ENCODE results near the gene ZNF710. TPM values are rescaled to one million over a fixed set of nuclear protein-coding genes. Genes with fewer than 3 reads are reported as not detected.

The ZNF710 gene
- total and polyA plus RNA-seq, 8 donors, result 7.9 to 35.3 (median 16.1) TPM

DNA sequence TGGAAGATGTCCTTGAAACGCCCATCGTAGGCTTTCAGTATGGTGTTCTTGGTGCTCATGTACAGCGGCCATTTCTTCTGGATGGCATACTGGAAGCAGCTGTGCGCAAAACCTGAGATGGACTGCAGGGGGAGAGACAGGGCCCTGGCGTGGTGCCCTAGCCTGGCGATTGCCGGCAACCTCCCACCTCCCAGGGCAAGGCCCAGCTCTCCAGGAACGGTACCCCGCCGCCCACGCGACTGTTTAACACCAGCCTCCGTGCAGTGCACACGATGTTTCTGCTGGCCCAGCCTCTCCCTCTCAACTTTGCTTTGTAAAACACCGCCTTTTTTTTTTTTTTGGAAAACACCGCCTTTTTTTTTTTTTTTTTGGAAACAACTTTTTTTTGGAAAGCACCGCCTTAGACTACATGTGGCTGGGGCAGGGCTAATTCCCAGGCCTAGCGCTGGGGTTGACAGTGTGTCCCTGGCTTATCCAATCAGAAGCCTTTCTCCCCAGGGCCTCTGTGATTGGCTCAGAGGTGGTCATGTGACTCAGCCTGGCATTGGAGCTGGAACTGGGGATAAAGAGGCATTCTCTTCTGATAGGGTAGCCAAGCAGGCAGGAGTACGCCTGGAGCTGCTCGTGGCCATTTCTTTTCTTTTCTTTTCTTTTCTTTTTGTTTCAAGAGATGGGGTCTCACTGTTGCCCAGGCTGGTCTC lies 86.5 kb downstream of the ZNF710 start:
- Histone ChIP-seq H3K4me1 (peaks cover 0 to 15% (median 4%) of the 10 kb centered on the region in 4 donors), H3K27me3 (no peaks in the 10 kb centered on the region), H3K4me3 (no peak overlapping the region), H3K36me3 (peaks cover 65 to 90% (median 89%) of the 10 kb centered on the region in 4 donors), H3K27ac (peak overlapping the region in 1 of 5 donors; percentile 48), H3K9me3 (no peaks in the 10 kb centered on the region)
- WGBS, 5 donors, result 78 to 85% (median 82%) methylated on average over 19 to 20 of the region's 20 CpGs
- no peak for TF ChIP-seq POLR2A (IDR thresholded peaks at IDR 0.05)
- TF ChIP-seq POLR2AphosphoS5 (IDR thresholded peaks at IDR 0.05), result no peak
- TF ChIP-seq, protein P1, sequence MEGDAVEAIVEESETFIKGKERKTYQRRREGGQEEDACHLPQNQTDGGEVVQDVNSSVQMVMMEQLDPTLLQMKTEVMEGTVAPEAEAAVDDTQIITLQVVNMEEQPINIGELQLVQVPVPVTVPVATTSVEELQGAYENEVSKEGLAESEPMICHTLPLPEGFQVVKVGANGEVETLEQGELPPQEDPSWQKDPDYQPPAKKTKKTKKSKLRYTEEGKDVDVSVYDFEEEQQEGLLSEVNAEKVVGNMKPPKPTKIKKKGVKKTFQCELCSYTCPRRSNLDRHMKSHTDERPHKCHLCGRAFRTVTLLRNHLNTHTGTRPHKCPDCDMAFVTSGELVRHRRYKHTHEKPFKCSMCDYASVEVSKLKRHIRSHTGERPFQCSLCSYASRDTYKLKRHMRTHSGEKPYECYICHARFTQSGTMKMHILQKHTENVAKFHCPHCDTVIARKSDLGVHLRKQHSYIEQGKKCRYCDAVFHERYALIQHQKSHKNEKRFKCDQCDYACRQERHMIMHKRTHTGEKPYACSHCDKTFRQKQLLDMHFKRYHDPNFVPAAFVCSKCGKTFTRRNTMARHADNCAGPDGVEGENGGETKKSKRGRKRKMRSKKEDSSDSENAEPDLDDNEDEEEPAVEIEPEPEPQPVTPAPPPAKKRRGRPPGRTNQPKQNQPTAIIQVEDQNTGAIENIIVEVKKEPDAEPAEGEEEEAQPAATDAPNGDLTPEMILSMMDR (IDR thresholded peaks at IDR 0.05), result no peak
- TF ChIP-seq EP300 (IDR thresholded peaks at IDR 0.05), result no peak
- DNase-seq, result no peak
- intact Hi-C loops (cut with DNase I; ENCODE audit: low total_unique reads), result no loop called here

DNA sequence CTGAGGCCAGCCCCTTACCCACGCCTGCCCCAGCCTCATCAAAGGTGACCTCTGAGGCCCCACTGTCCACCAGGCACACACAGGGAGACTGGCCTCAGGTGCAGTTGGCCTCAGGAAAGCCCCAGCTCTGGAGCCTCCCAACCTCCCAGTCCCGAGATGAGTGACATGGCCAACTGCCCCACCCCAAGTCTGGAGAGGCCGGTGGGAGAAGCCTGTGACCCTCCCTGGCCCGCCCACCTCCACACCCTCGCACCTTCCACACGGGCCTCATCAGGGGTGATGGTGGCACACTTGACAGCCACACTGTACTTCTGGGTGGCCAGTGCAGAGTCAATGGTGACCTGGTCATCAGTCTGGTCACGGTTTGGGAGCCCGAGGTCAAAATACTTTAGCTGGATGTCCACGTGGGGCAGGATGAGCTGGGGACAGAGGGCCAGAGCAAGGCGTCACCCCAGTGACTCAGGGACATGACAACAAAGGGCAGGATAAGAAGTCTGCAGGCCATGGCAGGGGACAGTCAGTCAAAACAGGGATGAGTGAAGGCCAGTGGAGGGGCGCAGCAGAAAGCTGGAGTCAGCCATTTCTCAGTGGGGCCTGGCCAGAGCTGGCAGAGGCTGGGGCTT lies 89.2 kb downstream of the ZNF710 start:
- TF ChIP-seq EP300 (IDR thresholded peaks at IDR 0.05) (no peak), POLR2AphosphoS5 (IDR thresholded peaks at IDR 0.05) (no peak), POLR2A (IDR thresholded peaks at IDR 0.05) (no peak)
- TF ChIP-seq, protein P1 (IDR thresholded peaks at IDR 0.05), result no peak
- Histone ChIP-seq H3K36me3 (peaks cover 46 to 64% (median 62%) of the 10 kb centered on the region in 4 donors), H3K4me1 (peaks cover 6 to 35% (median 13%) of the 10 kb centered on the region in 4 donors), H3K9me3 (no peaks in the 10 kb centered on the region), H3K27ac (peak overlapping the region in 1 of 5 donors; percentile 18), H3K27me3 (no peaks in the 10 kb centered on the region), H3K4me3 (no peak overlapping the region)
- peak in 1 of 2 donors; percentile 1 for DNase-seq
- WGBS, 5 donors, result 83 to 91% (median 86%) methylated on average over 10 to 11 of the region's 11 CpGs
- intact Hi-C loops (cut with DNase I; ENCODE audit: low total_unique reads), result no loop called here

DNA sequence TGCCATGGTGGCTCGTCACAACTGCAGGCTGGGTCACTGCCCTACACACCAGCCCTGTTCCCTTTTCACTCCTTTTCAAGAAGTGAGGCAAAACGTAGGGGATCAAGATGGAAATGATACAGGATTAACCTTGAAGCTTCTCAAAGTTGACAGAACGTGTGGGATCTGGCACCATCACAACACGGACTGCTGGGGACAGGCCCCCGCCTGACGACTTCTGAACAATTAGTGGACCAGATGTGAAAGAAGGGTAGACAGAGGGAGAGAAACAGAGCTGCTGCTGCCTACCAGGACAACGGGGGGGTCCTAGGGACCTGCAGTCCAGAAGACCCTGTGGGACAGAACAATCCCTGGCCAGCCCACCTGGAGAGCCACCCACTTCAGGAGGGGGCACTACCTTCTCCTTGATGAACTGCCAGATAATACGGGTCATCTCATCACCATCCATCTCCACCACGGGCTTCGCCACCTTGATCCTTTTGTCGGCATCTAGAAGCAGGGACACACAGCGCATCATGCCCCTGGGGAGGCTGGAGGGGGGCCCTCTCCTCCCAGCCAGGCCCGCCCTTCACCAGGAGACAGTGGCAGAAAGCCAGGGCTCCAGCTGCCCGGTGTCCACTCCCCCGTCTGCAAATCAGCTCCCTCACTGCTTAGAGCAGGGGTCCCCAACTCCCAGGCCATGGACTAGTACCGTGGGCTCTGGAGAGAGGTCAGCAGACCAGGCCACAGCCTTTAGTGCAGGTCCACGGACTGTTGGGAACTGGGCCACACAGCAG lies 90.2 kb downstream of the ZNF710 start:
- Histone ChIP-seq H3K27me3 (no peaks in the 10 kb centered on the region), H3K27ac (peak overlapping the region in 1 of 5 donors; percentile 1), H3K4me1 (peaks cover 11 to 40% (median 20%) of the 10 kb centered on the region in 4 donors), H3K36me3 (peaks cover 43 to 54% (median 53%) of the 10 kb centered on the region in 4 donors), H3K4me3 (no peak overlapping the region), H3K9me3 (no peaks in the 10 kb centered on the region)
- DNase-seq, result peak in 1 of 2 donors; percentile 7
- intact Hi-C loops (cut with DNase I; ENCODE audit: low total_unique reads), result no loop called here
- WGBS, 5 donors, result 80 to 89% (median 82%) methylated on average over 14 to 17 of the region's 17 CpGs
- TF ChIP-seq, protein P1 (IDR thresholded peaks at IDR 0.05), result no peak

DNA sequence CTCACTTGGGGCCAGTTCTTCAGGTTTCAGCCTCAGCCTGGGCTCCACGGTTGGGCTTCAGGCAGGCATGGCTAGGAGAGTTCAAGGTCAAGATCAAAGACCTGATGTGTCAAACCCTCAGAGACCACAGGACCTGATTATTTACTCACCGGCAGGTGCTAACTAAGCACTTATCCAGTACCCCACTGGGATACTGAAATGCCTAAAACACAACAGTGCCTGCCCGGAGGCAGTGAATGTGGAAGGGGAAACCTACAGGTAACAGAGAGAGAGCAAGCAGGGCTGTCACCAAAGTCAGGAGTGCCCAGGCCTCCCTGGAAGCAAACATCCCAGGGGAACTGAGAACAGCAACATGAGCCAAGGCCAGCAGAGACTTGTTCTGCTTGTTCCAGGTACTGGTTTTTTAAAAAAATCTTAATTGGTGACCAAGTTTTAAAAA lies 94.4 kb downstream of the ZNF710 start:
- H3K4me3 ChIP-seq, result no peak overlapping the region

More for the DNA sequence above, 94.4 kb downstream of the ZNF710 start:
- DNase-seq, result peak; percentile 70 to 72
- intact Hi-C loops (cut with DNase I; ENCODE audit: low total_unique reads), result no loop called here
- no peaks in the 10 kb centered on the region for H3K27me3 ChIP-seq
- WGBS, 5 donors, result 15 to 50% (median 24%) methylated on average over 3 of the region's 3 CpGs
- H3K4me1 ChIP-seq, result peaks cover 40 to 82% (median 56%) of the 10 kb centered on the region in 4 donors
- H3K9me3 ChIP-seq, result no peaks in the 10 kb centered on the region
- TF ChIP-seq, protein P1 (IDR thresholded peaks at IDR 0.05), result no peak
- no peak for TF ChIP-seq EP300 (IDR thresholded peaks at IDR 0.05)
- no peak for TF ChIP-seq POLR2A (IDR thresholded peaks at IDR 0.05)
- no peak for TF ChIP-seq POLR2AphosphoS5 (IDR thresholded peaks at IDR 0.05)
- H3K36me3 ChIP-seq, result peaks cover 9 to 12% (median 12%) of the 10 kb centered on the region in 4 donors
- H3K27ac ChIP-seq, result peak overlapping the region; percentile 42 to 98 (median 96)
